VCaP (cell line): ENCODE results near the gene GCLM.

Experiments used
- H3K27ac ChIP-seq: fragments of 450-650 bp; 2 replicates; pipeline ENCODE4 v1.5.1; 2017
- TF ChIP-seq, protein P1 (sequence below): fragments of 450-650 bp; conservative IDR thresholded peaks from 2 replicates; pipeline ENCODE4 v1.5.1; 2017; ENCODE audit warnings: mild to moderate bottlenecking, moderate library complexity

The GCLM gene

DNA sequence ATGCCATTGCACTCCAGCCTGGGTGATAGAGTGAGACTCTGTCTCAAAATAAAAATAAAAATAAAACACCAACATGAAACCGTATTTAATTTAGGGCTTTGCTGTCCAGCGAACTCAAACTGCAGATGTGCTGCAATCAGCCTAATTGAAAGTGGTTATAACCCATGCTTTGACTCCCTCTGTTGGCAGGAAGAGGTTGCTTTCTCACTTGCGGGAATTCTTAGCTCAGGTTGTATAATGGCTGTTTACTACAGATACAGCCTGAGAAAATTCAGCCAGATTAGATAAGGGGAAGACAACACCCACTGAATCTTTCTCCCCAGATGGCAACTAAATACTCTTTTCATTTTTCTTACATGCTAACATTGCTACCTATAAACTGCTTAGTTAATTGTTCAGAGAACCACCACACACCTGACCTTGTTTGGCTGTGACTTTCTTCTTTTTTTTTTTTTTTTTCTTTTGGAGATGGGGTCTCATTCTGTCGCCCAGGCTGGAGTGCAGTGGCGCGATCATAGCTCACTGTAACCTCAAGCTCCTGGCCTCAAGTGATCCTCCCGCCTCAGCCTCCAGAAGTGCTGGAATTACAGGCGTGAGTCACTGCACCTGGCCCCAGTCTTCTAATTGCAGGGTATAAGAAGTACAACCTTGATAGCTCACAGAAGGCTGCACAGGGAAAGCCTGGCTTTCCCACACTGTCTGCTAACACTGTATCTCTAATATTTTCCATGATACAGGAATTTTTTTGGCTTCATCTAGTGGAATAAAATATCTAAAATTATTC lies 64.8 kb downstream of the GCLM start:
- TF ChIP-seq, protein P1, sequence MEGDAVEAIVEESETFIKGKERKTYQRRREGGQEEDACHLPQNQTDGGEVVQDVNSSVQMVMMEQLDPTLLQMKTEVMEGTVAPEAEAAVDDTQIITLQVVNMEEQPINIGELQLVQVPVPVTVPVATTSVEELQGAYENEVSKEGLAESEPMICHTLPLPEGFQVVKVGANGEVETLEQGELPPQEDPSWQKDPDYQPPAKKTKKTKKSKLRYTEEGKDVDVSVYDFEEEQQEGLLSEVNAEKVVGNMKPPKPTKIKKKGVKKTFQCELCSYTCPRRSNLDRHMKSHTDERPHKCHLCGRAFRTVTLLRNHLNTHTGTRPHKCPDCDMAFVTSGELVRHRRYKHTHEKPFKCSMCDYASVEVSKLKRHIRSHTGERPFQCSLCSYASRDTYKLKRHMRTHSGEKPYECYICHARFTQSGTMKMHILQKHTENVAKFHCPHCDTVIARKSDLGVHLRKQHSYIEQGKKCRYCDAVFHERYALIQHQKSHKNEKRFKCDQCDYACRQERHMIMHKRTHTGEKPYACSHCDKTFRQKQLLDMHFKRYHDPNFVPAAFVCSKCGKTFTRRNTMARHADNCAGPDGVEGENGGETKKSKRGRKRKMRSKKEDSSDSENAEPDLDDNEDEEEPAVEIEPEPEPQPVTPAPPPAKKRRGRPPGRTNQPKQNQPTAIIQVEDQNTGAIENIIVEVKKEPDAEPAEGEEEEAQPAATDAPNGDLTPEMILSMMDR: peak; percentile 83
- H3K27ac ChIP-seq: peak overlapping the region; percentile 13; the same call in 1 of the 2 replicates

DNA sequence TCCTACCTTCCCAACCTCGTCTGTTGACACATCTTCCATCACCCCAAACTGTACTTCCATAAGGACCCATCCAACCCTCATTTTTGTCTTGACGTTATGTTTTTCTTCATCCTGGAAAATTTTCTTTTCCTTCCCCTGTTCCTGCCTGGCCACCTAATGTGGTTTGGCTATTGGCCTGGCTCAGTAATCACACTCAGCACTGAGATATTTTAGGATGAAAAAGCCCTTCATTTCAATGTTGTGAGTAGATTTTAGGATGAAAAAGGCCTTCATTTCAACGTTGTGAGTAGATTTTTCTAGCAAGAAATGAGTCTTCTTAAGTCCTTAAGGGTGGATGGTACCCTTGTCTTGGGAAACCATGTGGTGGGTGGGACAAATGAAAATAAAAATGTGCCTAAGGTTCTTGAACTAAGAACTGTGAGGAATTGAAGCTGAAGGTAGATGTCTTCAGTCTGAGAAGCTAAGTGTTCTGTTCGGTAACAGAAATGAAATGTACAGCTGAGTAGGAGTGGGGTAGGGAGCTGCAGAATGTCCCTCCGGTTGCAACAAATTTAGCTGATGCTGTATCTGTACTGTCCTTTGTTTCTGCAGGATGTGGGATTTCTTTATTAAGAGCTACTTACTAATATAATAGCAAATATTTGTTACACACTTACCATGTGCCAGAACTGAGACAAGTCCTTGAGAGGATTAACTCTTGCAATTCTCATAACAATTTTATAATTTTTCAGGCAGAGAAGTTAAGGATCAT lies 66.3 kb downstream of the GCLM start:
- H3K27ac ChIP-seq: no peak overlapping the region
- TF ChIP-seq, protein P1: no peak

DNA sequence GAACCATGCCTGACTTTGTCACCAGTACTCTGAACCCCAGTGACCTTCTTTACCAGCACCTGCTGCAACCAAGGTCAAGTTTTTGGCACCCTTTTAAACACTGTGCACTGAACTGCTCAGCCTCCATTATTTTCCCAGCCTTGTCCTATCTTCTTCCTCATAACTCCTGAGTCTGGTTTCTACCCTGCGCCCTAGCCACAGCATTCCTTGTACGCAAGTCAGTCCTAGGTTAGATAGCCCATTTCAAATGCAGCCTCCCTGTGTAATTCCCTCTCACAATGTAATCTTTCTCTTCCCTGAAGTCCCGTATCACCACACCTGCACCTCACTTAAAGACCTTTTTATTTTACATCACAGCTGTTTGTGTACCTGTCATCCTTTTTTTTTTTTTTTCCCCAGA lies 67.5 kb downstream of the GCLM start:
- TF ChIP-seq, protein P1: no peak
- H3K27ac ChIP-seq: no peak overlapping the region

DNA sequence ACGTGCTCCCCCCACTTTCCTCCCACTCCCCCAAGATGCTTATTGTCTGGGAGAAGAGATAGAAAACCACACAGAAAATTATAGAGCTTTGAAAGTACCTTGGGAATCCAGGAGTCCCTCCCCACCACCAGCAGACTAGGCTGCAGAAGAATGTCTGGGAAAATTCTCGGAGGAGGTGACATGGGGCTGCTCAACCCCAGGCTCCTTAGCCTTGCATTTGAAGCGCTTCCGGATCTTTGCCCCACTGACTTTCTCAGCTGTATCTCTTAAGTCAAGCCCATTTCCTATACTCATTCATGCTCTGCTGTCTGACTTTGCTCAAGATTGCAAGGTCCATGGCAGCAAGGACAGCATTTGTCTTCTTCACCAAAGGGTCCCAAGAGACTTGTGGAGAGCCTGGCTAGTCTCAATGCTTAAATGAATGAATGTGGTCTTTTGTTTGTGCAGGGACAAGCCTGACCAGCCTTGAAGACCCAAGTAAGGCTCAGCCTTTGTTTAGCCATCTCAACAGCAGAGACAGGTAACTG lies 68.2 kb downstream of the GCLM start:
- TF ChIP-seq, protein P1: no peak
- no peak overlapping the region for H3K27ac ChIP-seq

DNA sequence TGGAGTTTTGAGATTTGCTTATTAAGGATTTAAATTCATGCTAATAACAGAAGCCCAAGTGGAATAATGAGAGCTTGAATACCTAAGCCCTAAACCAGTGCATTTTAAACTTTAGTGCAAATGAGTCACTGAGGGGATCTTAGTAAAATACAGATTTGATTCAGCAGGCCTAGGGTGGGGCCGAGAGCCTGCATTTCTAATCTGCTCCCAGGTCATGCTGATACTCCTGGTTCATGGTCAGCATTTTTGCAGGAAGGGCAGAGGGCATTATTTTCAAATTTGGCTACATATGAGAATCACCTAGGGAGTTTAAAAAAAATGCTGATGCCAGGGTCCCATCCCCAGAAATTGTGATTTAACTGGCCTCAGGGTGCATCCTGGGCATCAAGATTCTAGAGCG lies 69.5 kb downstream of the GCLM start:
- no peak overlapping the region for H3K27ac ChIP-seq
- TF ChIP-seq, protein P1: no peak

DNA sequence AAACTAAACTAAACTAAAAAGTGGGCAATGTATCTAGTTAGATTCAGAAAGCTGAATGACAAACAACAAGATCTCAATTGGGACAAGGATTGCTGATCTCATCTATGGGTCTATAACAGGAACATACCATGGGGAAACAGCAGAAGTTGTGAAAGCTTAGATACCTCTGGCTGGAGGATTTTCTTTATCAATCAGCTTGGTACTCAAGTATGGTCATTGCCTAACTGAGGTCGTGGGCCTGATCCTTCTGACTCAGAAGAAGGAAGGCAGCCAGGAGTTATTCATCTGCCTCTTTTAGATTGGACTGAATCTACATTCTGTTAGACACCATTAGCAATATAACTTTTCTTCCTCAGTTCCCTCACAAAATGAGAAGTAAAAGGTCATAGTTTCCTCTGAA lies 69.9 kb downstream of the GCLM start:
- TF ChIP-seq, protein P1: no peak

DNA sequence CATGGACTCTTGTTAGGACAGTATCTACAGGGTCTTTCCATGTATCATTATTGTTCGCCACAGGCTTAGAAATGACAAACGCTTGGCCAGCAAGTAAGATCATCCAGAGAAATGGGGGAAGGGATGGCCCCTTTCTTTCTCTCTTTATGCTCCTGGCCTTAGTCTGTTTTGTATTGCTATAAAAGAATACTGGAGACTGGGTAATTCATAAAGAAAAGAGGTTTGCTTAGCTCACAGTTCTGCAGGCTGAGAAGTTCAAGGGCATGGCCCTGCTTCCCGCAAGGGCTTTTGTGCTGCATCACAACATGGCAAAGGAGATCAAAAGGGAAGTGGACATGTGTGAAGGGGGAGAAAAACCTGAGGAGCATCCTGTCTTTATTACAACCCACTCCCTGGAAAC lies 71.3 kb downstream of the GCLM start:
- TF ChIP-seq, protein P1: no peak
- H3K27ac ChIP-seq: no peak overlapping the region

More for the DNA sequence above, 69.9 kb downstream of the GCLM start:
- H3K27ac ChIP-seq: no peak overlapping the region
